AG09309 (cell line): ENCODE results near the gene DYNC1H1.
A peak's percentile ranks its signal among the peaks of the same experiment; 100 is the strongest.

Experiments used
- DNase-seq: peaks from one replicate; pipeline ENCODE4 v3.0.0-alpha.2; 2010; ENCODE audit warnings: low read depth
- H3K4me3 ChIP-seq: 2 replicates; pipeline ENCODE4 v1.5.1; 2011; ENCODE audit warnings: mild to moderate bottlenecking, low read depth, low read length, moderate library complexity; ENCODE audit not compliant: control insufficient read depth
- TF ChIP-seq, protein P1 (sequence below): IDR thresholded peaks from 2 replicates; pipeline ENCODE4 v1.5.1; 2011; ENCODE audit warnings: mild to moderate bottlenecking, low read depth, low read length, inconsistent platforms; ENCODE audit not compliant: insufficient read depth, control insufficient read depth; ENCODE audit errors: missing control alignments

Gene DYNC1H1

DNA sequence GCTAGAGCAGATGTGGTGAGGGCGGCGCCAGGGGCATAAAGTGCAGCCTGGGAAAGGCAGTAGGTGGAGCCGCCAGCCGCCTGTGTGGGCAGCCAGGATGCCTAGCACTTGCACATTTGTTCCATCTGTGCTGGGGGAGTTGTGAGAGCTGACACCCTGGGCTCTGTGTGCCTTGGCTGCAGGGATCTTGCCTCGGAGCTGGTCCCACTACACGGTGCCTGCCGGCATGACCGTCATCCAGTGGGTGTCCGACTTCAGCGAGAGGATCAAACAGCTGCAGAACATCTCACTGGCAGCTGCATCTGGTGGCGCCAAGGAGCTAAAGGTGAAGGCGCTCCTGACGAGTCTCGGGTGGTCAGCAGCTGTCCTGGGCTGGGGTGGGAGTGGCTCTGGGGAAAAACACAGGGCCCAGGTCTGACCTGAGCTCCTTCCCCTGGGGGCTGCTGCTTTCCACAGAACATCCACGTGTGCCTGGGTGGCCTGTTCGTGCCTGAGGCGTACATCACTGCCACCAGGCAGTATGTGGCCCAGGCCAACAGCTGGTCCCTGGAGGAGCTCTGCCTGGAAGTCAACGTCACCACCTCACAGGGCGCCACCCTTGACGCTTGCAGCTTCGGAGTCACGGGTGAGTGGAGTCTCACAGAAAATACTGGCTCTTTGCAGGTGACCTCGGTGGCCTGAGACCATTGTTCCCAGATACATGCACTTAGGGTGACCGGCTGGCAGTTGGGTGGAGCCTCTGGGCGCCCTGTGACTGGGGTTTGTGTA lies 85.1 kb downstream of the DYNC1H1 start:
- TF ChIP-seq, protein P1, sequence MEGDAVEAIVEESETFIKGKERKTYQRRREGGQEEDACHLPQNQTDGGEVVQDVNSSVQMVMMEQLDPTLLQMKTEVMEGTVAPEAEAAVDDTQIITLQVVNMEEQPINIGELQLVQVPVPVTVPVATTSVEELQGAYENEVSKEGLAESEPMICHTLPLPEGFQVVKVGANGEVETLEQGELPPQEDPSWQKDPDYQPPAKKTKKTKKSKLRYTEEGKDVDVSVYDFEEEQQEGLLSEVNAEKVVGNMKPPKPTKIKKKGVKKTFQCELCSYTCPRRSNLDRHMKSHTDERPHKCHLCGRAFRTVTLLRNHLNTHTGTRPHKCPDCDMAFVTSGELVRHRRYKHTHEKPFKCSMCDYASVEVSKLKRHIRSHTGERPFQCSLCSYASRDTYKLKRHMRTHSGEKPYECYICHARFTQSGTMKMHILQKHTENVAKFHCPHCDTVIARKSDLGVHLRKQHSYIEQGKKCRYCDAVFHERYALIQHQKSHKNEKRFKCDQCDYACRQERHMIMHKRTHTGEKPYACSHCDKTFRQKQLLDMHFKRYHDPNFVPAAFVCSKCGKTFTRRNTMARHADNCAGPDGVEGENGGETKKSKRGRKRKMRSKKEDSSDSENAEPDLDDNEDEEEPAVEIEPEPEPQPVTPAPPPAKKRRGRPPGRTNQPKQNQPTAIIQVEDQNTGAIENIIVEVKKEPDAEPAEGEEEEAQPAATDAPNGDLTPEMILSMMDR = no peak
- no peak for DNase-seq
- no peak overlapping the region for H3K4me3 ChIP-seq

DNA sequence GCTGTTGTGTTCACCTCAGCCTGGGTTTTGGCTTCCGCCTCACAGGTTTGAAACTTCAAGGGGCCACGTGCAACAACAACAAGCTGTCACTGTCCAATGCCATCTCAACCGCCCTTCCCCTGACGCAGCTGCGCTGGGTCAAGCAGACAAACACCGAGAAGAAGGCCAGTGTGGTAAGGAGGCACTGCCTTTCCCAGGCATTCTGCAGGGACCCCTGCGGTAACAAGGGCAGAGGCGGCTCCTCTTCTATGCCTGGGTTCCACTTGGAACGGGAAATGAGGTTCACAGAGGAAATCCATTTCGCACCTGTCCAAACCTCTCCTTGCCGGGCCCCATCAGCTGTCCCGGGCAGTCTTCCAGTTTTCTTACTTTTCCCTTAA lies 85.6 kb downstream of the DYNC1H1 start:
- DNase-seq = no peak
- TF ChIP-seq, protein P1 = no peak
- H3K4me3 ChIP-seq = no peak overlapping the region

DNA sequence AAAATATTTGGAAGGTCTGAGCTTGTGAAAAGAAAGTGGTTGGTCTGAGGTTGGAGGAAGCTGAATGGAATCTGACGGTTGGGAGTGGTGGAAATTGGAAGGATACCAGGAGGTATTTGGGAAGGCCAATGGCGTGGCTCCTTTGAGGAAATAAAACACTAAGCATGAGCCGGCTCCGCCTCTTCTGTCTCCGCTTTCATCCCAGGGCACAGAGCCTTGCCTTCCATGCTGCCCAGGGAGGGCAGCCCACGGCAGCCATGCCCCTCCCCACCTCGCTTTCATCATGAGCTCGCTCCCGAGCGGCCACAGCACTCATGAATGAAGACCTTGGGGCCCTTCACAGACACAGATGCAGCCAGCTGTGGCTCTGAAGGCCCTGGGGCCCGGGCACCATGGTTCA lies 86.3 kb downstream of the DYNC1H1 start:
- TF ChIP-seq, protein P1 = no peak
- H3K4me3 ChIP-seq = no peak overlapping the region
- peak; percentile 63 for DNase-seq

DNA sequence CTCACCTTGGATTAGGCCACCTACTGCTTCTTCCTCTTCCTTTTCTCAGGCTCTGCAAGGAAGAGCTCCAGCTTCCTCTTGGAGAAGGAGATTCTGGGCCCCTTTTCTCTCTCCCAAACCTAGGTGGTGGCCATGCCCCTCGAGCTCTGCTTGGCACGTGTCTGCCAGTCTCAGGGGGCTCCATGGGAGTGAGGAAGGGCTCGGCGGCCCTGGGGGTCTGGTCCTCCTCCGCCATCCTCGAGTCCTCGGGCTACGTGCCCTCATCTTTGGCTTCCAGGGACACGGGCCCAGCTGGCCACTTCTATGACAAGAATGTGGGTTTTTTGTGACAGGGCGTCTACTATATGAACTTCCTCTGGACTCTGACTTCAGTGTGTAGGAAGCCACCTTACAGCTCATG lies 88.1 kb downstream of the DYNC1H1 start:
- H3K4me3 ChIP-seq = no peak overlapping the region

DNA sequence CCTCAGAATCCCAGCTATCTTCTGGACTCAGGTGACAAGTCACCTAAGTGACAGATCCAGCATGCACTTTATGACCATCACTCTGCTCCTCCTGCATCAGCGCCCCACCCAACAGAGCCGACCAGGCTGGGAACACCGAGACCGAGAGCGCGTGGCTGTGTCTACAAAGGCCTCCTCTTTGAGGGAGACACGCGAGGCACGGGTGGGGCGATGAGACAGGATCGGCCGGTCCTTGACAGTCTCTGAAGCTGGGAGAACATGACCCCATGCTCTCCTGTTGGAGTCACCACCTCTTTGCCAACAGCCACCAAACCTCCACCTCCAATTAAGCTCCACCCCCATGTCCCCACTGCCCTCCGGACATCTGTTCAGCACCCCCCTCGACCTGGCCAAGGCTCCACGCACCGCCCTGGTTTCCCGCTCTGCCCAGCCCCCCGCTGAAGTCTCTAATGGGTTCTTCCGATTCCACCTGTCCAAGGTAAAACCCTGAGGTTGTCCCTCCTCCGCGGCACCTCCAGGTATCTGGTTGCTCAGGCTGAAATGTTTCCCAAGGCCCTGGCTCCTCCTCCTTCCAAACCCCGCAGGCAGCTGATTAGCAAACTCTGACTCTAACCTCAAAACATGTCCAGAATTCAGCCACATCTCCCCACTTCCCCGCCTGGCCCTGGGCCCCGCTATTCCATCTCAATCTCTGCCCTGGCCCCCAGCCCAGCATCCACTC lies 91.0 kb downstream of the DYNC1H1 start:
- DNase-seq = peak; percentile 17
- TF ChIP-seq, protein P1 = no peak
- no peak overlapping the region for H3K4me3 ChIP-seq

More for the DNA sequence above, 88.1 kb downstream of the DYNC1H1 start:
- TF ChIP-seq, protein P1 = no peak
- DNase-seq = no peak

DNA sequence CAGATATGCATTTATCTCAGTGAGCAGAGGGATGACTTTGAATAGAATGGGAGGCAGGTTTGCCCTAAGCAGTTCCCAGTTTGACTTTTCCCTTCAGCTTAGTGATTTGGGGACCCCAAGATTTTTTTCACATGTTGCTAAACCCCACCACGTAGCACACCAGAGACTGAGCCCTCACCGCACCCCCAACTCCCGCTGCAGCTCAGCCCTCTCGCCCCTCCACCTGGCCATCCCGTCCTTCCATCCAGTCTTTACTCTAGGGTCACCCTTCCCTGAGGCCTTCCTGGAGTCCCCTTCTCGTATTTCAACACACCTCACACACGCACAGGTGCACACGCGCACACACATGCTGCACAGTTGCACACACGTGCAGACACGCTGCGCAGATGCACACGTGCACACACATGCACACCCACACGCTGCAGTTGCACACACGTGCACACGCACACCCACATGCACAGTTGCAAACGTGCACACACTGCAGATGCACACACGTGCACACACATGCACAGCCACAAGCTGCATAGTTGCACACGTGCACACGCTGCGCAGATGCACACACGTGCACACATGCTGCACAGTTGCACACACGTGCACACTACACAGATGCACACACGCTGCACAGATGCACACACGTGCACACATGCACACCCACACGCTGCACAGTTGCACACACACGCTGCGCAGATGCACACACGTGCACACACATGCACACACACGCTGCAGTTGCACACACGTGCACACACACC lies 92.5 kb downstream of the DYNC1H1 start:
- DNase-seq = no peak
- TF ChIP-seq, protein P1 = no peak
- no peak overlapping the region for H3K4me3 ChIP-seq
